Prostate gland (tissue), 2 donors: ENCODE data around the gene PRDM10. TPM values are rescaled to one million over a fixed set of nuclear protein-coding genes. Genes with fewer than 3 reads are reported as not detected.
A peak's percentile ranks its signal among the peaks of the same experiment; 100 is the strongest.

Experiments
- DNase-seq: peaks from one replicate; pipeline ENCODE4 v3.0.0-alpha.2; 2019; ENCODE audit warnings: low spot score
- H3K27ac ChIP-seq, 2 donors: fragments of 200-600 bp; sonication (generic); 2 replicates each; pipeline ENCODE4 v1.5.1; 2017 to 2019
- H3K27me3 ChIP-seq: fragments of 200-600 bp; sonication (generic); replicated peaks from 2 replicates; pipeline ENCODE4 v1.5.1; 2019; ENCODE audit not compliant: insufficient read depth
- H3K36me3 ChIP-seq, 2 donors: fragments of 200-600 bp; sonication (generic); 1 replicate in 1 of 2; 2 replicates in 1 of 2; pipeline versions ENCODE4 v1.5.1 to v1.8.1; 2017 to 2019
- H3K4me1 ChIP-seq: fragments of 200-600 bp; sonication (generic); replicated peaks from 2 replicates; pipeline ENCODE4 v1.5.1; 2019
- H3K4me3 ChIP-seq, 2 donors: fragments of 200-600 bp; sonication (generic); 2 replicates each; pipeline ENCODE4 v1.5.1; 2017 to 2019
- H3K9me3 ChIP-seq: fragments of 200-600 bp; sonication (generic); 2 replicates; pipeline ENCODE4 v1.5.1; 2017
- POLR2A ChIP-seq: fragments of 450-650 bp; IDR thresholded peaks from one replicate; pipeline ENCODE4 v1.6.1; 2016; ENCODE audit warnings: antibody characterized with exemption, mild to moderate bottlenecking
- POLR2AphosphoS5 ChIP-seq: sonication (generic); formaldehyde crosslinking; IDR thresholded peaks from one replicate; pipeline ENCODE4 v1.6.1; 2017; ENCODE audit warnings: antibody characterized with exemption
- whole genome bisulfite sequencing: methylation state at CpG from one replicate; pipeline ENCODE4 v1.1.5; 2018; 5-methylcytosine and 5-hydroxymethylcytosine counted together
- intact Hi-C: fragments of 100-400 bp; cut with DNase I; formaldehyde crosslinking; loops from one replicate; pipeline ENCODE4 v1.14.2; 2022
- total RNA-seq, 2 donors: library from RNA; depleted of rRNA; stranded (reverse); fragments of >200 nt; gene quantifications; one replicate each; pipeline ENCODE4 v1.1.0, GENCODE V29; 2016
- TF ChIP-seq, protein P1 (sequence below), 4 experiments: fragments of 200-600 bp in 2 of 4; fragments of 450-650 bp in 2 of 4; sonication (generic) in 2 of 4; IDR thresholded peaks; 1 replicate in 3 of 4; 2 replicates in 1 of 4; pipeline ENCODE4 v1.5.1; 2016 to 2019; ENCODE audit warnings: antibody characterized with exemption in 4 of 4, mild to moderate bottlenecking in 2 of 4, moderate library complexity in 2 of 4

Gene PRDM10
- total RNA-seq, 2 donors from 2014 or later, result 7.0 to 7.7 TPM

DNA sequence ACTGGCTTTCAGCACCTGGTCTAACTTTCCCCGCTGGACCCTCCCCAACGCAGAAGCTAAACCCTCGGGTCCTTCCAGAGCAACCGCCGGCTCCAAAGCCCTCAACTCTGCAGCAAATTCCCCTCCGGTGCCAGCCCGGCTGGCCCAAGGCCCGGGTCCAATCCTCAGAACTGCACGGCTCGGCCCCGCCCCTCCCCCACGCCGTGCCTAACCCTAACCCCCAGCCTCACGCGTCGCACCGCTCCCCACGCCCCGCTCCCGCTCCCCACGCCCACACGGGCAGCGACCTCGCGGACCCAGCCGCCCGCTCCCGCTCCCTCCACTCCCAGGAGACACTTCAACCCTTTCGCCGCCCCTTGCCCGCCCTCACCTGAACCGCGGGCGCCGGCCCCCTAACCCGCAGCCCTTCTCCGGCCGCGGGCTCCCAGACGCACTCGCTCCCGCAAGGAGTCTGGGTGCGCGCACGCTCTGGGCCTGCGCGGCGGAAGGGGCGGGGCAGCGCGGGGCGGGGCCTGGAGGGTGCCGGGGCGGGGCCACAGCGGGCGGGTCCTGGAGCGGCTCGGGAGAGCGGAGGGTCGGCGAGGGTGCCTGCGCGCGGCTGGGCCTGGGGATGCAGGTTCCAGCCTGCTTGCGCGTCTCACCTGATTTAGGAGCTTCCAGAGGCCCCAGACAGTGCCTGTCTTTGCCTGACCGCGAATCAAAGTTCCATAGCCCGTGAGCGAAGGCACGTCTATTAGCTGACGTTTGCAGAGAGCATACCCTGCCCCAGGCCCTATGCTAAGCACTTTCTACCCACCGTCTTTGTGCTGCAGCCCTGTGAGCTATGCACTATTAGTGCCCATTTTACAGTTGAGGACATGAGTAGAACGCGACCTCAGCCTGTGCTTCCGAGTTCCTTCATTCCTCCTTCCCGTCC, 107.3 kb downstream of the PRDM10 start, which contains the start of gene NFRKB:
Gene NFRKB, minus strand, starts transcription at position 453 of the 916 bp plus-strand sequence. CDS start 2,729 bp downstream, outside the sequence.
- WGBS, result under 1% methylated on average over 77 of the region's 77 CpGs
- no peaks in the 10 kb centered on the region for H3K36me3 ChIP-seq
- H3K9me3 ChIP-seq, result no peaks in the 10 kb centered on the region
- H3K4me1 ChIP-seq, result no peaks in the 10 kb centered on the region
- peak; percentile 39 for TF ChIP-seq POLR2AphosphoS5
- TF ChIP-seq, protein P1, sequence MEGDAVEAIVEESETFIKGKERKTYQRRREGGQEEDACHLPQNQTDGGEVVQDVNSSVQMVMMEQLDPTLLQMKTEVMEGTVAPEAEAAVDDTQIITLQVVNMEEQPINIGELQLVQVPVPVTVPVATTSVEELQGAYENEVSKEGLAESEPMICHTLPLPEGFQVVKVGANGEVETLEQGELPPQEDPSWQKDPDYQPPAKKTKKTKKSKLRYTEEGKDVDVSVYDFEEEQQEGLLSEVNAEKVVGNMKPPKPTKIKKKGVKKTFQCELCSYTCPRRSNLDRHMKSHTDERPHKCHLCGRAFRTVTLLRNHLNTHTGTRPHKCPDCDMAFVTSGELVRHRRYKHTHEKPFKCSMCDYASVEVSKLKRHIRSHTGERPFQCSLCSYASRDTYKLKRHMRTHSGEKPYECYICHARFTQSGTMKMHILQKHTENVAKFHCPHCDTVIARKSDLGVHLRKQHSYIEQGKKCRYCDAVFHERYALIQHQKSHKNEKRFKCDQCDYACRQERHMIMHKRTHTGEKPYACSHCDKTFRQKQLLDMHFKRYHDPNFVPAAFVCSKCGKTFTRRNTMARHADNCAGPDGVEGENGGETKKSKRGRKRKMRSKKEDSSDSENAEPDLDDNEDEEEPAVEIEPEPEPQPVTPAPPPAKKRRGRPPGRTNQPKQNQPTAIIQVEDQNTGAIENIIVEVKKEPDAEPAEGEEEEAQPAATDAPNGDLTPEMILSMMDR (IDR thresholded peaks at IDR 0.05), result peak in 1 of 4 experiments; percentile 10
- TF ChIP-seq POLR2A, result peak; percentile 83
- H3K27me3 ChIP-seq, result no peaks in the 10 kb centered on the region
- H3K27ac ChIP-seq, result peak within 1 kb of the TSS; percentile 64 to 80
- intact Hi-C loops, result loop anchor here (10.0 kb wide), 1 partner anchor 111 kb away; no protein-coding TSS in a partner anchor
- H3K4me3 ChIP-seq, result peak within 1 kb of the TSS; percentile 72 to 84
- peak; percentile 82 for DNase-seq

DNA sequence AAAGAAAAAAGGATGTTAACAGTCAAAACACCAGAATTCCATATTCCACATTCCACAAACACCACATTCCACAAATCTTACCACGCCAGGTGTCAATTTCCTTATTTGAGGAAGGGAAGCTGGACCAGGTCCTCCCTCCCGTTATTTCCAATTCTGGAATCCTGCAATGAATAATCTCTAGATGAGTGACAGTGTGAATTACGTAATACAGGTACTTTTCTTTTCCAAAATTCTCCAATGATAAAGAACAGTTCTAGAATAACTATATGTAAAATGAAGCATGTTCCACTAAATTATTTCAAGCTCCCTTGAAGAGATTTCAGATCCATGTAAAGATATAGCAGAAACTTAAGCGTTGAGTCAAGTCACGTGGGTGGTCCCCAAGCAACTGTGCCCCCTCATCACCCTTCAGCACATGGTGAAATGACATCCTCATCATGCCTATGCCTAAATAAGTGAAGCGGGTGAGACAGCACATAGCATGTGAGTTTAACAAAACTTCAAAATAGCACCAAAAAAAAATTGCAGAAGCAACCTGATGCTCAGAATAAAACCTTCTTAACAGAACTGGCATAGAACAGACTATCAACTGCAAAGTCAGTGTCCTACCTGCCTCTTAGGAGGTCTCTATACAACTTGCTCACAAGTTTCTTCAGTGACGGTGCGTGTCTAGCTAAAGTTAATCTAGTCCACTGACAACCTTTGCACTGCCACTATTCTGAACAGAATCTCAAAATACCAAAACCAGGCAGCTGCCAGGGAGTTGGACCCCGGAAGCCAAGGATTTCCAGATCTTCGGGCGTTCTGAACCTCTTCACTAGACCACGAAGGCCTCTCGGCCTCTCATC, 108.1 kb downstream of the PRDM10 start:
- Histone ChIP-seq H3K4me3 (peak overlapping the region; percentile 72 to 84), H3K9me3 (no peaks in the 10 kb centered on the region), H3K27ac (peak overlapping the region; percentile 64 to 80), H3K4me1 (no peaks in the 10 kb centered on the region), H3K36me3 (no peaks in the 10 kb centered on the region), H3K27me3 (no peaks in the 10 kb centered on the region)
- no peak for DNase-seq
- 23% methylated on average over 13 of the region's 13 CpGs for WGBS
- intact Hi-C loops, result loop anchor here (10.0 kb wide), 1 partner anchor 110 kb away; no protein-coding TSS in a partner anchor
- no peak for TF ChIP-seq POLR2AphosphoS5
- TF ChIP-seq POLR2A, result no peak
- TF ChIP-seq, protein P1 (IDR thresholded peaks at IDR 0.05), result no peak

DNA sequence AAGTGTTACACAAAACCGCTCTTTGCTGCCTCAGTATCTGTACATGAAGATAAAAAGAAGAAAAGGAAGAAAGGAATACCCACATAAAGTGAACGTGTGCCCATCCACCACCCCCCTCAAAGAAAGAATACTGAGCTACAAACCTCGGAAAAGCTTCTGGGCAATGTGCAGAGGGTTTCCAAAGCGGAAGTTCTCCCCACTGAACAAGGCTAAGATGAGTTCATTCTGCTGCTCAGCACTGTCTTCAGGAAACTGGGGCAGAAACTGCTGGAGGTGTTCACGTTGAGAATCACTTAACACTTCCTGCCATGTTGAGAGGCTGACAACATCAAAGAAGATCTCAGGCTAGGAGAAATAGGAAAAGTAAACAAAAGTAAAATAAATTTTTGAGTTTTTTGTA, 114.2 kb downstream of the PRDM10 start:
- 86% methylated on average over 5 of the region's 5 CpGs for WGBS
- no peaks in the 10 kb centered on the region for H3K27me3 ChIP-seq
- peaks cover 3 to 13% of the 10 kb centered on the region in 2 donors for H3K36me3 ChIP-seq
- H3K27ac ChIP-seq, result no peak overlapping the region
- intact Hi-C loops, result no loop called here
- H3K4me1 ChIP-seq, result no peaks in the 10 kb centered on the region
- DNase-seq, result no peak
- TF ChIP-seq, protein P1 (IDR thresholded peaks at IDR 0.05), result no peak
- TF ChIP-seq POLR2A (no peak), POLR2AphosphoS5 (no peak)
- H3K9me3 ChIP-seq, result no peaks in the 10 kb centered on the region
- no peak overlapping the region for H3K4me3 ChIP-seq

DNA sequence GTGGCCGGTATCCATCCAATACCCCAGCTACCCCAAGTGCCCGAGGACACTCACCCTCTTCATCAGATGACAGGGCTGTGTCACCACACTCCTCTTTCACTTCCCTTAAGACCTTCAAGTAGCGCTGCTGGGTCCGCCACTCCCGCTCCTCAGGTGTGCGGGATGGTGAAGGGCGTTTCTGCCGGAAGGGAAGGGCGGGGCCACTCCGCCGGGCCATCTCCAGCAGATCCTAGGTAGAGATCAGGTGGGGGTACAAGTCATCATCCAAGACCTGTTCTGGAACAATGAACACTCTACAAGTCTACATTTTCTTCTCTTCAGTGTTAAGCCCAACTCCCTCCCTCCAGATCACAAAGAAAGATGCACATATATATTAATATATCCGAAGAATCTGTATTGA, 117.3 kb downstream of the PRDM10 start:
- Histone ChIP-seq H3K27me3 (no peaks in the 10 kb centered on the region), H3K36me3 (peaks cover 3 to 13% of the 10 kb centered on the region in 2 donors), H3K27ac (no peak overlapping the region), H3K4me1 (no peaks in the 10 kb centered on the region), H3K4me3 (no peak overlapping the region), H3K9me3 (no peaks in the 10 kb centered on the region)
- WGBS, result 95% methylated on average over 12 of the region's 12 CpGs
- TF ChIP-seq, protein P1 (IDR thresholded peaks at IDR 0.05), result no peak
- no peak for TF ChIP-seq POLR2AphosphoS5
- intact Hi-C loops, result no loop called here
- no peak for DNase-seq
